ENCODE results near the gene HOXC5. TPM values are rescaled to one million over a fixed set of nuclear protein-coding genes. Genes with fewer than 3 reads are reported as not detected.

HOXC5 gene
- total and polyA plus RNA-seq, 4 donors = not detected

GRCh38 chr12:53988541-53989226 is 44.2 kb upstream of the HOXC5 start:
- DNase-seq (ENCODE audit: low spot score) = no peak
- Histone ChIP-seq H3K9me3 (ENCODE audit: control insufficient read depth in 4 of 4, low read length in 3 of 4) (peaks cover 0 to 4% (median 2%) of the 10 kb centered on the region in 4 donors), H3K9ac (ENCODE audit: low read depth in 1 of 2, low read length in 2 of 2) (no peak overlapping the region), H3K36me3 (ENCODE audit: control insufficient read depth in 4 of 4, insufficient read depth in 3 of 4, low read depth in 1 of 4, low read length in 3 of 4) (no peaks in the 10 kb centered on the region), H3K27me3 (ENCODE audit: control insufficient read depth in 4 of 4, insufficient read depth in 4 of 4, low read length in 3 of 4) (peaks cover 13 to 39% (median 25%) of the 10 kb centered on the region in 4 donors), H3K4me3 (ENCODE audit: low read depth in 1 of 3, low read length in 3 of 3) (no peak overlapping the region), H3K27ac (ENCODE audit: low read depth in 1 of 2, low read length in 2 of 2) (no peak overlapping the region), H3K4me1 (ENCODE audit: control insufficient read depth in 4 of 4, insufficient read depth in 4 of 4, low read length in 3 of 4) (peaks cover 3 to 14% (median 10%) of the 10 kb centered on the region in 4 donors)
- 16% methylated on average over 5 of the region's 5 CpGs for WGBS
- TF ChIP-seq EGR1 (IDR thresholded peaks at IDR 0.05; ENCODE audit: low read depth in 2 of 2) (no peak), SP1 (IDR thresholded peaks at IDR 0.05) (no peak), FOXA1 (IDR thresholded peaks at IDR 0.05) (no peak), RXRA (IDR thresholded peaks at IDR 0.05) (no peak), GABPA (IDR thresholded peaks at IDR 0.05 in 1 of 2, conservative IDR thresholded peaks at IDR 0.05 in 1 of 2) (no peak), NR2F2 (IDR thresholded peaks at IDR 0.05) (no peak), REST (IDR thresholded peaks at IDR 0.05) (no peak), RAD21 (IDR thresholded peaks at IDR 0.05) (no peak), HNF4A (conservative IDR thresholded peaks at IDR 0.05) (no peak), FOXA2 (IDR thresholded peaks at IDR 0.05) (no peak), TAF1 (conservative IDR thresholded peaks at IDR 0.05) (no peak), HNF4G (IDR thresholded peaks at IDR 0.05) (no peak)
- TF ChIP-seq, protein P1, sequence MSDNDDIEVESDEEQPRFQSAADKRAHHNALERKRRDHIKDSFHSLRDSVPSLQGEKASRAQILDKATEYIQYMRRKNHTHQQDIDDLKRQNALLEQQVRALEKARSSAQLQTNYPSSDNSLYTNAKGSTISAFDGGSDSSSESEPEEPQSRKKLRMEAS (IDR thresholded peaks at IDR 0.05) = no peak
- TF ChIP-seq, protein P2, sequence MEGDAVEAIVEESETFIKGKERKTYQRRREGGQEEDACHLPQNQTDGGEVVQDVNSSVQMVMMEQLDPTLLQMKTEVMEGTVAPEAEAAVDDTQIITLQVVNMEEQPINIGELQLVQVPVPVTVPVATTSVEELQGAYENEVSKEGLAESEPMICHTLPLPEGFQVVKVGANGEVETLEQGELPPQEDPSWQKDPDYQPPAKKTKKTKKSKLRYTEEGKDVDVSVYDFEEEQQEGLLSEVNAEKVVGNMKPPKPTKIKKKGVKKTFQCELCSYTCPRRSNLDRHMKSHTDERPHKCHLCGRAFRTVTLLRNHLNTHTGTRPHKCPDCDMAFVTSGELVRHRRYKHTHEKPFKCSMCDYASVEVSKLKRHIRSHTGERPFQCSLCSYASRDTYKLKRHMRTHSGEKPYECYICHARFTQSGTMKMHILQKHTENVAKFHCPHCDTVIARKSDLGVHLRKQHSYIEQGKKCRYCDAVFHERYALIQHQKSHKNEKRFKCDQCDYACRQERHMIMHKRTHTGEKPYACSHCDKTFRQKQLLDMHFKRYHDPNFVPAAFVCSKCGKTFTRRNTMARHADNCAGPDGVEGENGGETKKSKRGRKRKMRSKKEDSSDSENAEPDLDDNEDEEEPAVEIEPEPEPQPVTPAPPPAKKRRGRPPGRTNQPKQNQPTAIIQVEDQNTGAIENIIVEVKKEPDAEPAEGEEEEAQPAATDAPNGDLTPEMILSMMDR (IDR thresholded peaks at IDR 0.05; ENCODE audit: low read depth, low read length, missing input control) = no peak
- TF ChIP-seq, protein P3, sequence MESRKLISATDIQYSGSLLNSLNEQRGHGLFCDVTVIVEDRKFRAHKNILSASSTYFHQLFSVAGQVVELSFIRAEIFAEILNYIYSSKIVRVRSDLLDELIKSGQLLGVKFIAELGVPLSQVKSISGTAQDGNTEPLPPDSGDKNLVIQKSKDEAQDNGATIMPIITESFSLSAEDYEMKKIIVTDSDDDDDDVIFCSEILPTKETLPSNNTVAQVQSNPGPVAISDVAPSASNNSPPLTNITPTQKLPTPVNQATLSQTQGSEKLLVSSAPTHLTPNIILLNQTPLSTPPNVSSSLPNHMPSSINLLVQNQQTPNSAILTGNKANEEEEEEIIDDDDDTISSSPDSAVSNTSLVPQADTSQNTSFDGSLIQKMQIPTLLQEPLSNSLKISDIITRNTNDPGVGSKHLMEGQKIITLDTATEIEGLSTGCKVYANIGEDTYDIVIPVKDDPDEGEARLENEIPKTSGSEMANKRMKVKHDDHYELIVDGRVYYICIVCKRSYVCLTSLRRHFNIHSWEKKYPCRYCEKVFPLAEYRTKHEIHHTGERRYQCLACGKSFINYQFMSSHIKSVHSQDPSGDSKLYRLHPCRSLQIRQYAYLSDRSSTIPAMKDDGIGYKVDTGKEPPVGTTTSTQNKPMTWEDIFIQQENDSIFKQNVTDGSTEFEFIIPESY (IDR thresholded peaks at IDR 0.05) = no peak
- TF ChIP-seq, protein P4, sequence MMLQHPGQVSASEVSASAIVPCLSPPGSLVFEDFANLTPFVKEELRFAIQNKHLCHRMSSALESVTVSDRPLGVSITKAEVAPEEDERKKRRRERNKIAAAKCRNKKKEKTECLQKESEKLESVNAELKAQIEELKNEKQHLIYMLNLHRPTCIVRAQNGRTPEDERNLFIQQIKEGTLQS (IDR thresholded peaks at IDR 0.05) = no peak

Data from liver (tissue), 9 donors.